ENCODE results near the gene SRPK2.
"Not testable (repeated sequence)": the region's sequence is repeated elsewhere in the genome, so short reads cannot be mapped to it uniquely, and the experiment has no call there.

The SRPK2 gene

GRCh38 chr7:105224884-105225651 lies 163.7 kb downstream of the SRPK2 start:
- peak; percentile 9 for DNase-seq (ENCODE audit: low spot score)

DNA sequence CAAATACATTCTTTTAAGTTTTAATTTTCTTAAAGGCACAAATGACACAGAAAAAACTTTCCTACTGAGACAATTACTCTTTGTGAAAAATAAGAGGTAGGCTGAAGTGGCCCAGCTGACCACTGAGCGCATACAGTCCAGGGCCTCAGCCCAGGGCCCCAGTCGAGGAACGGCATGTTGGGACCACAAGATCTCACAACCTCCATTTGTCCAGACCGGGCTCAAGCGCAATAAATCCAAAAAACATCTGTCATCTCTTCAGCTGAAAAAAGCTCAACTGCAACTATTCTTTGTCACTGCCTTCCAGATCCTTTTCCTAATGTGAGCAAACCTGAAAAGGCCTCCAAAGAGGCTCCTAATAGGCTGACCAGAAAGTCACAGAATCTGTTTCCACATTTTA lies 165.8 kb downstream of the SRPK2 start:
- DNase-seq (ENCODE audit: low spot score) = no peak

GRCh38 chr7:105219771-105220160 lies 169.0 kb downstream of the SRPK2 start:
- no peak for DNase-seq (ENCODE audit: low spot score)

DNA sequence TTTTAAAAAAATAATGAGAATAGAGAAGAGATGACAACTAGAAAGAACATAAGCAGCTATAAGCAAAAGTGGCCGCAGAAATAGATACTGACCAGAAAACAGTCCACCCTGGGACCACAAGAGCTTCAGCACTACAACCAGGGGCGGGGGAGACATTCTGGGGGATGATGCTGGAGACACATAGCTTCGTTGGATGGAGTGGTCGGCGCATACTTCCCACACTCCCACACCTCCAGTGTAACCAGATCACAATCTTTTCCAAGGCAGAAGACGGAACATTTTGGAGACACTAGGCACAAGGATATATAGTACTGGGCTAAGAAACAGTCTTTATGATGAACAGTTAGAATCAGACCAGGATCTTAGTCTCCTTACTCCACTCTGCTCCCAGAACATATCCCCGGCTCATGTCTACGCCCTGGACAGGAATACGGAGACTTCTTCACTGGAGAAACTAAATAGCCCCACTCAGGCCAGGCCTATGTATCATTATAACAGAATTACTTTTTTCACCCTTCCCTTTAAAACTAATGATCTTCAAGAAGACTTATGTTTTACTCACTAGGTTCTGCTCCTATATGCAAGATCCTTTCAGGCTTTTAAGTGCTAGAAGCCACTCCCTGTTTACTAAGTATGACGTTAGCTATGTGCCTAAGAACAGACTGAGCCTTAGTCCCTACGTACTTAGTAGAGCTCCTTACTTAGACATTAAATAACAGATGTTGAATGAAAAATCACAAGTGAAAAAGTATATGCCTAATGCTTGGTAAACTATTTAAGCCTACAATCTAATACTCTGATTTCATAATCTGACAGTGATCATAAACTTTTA lies 169.6 kb downstream of the SRPK2 start:
- DNase-seq (ENCODE audit: low spot score) = no peak

DNA sequence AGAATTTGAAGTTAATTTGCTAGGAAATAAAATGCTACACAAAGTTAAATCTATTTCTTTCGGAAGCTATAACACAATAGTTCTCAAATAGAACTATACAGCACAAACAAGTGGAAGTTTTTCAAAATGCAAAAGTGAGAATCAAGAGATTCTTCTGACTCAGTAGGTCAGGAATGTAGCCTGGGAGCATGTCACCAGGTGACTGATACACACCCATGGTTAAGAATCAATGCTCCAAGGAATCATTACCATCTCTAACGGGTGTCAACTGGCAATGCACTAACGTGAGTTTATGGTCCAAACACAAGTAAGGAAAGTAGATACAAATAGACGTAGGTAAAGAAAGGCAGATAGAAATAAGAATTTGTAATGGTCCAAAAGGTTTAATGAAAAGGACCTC lies 170.5 kb downstream of the SRPK2 start:
- no peak for DNase-seq (ENCODE audit: low spot score)

DNA sequence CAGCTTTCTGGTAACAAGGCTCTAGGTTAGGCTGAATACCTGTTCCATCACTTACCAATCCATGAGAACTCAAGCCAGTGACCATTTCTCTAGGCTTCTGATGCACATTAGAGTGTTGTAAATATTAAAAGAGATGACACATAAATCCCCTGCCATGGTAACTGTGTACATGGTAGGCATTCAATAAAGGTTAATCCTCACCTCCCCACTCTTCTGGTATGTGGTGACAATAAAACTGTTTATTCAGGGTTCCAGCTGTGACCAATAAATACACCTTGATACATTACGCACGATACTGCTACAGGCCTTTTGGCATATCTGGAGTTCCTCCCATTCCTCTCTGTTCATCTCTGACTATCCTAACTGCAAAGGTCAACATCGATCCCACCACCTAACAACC lies 171.9 kb downstream of the SRPK2 start:
- no peak for DNase-seq (ENCODE audit: low spot score)

GRCh38 chr7:105215821-105216220 lies 172.9 kb downstream of the SRPK2 start:
- no peak for DNase-seq (ENCODE audit: low spot score)

DNA sequence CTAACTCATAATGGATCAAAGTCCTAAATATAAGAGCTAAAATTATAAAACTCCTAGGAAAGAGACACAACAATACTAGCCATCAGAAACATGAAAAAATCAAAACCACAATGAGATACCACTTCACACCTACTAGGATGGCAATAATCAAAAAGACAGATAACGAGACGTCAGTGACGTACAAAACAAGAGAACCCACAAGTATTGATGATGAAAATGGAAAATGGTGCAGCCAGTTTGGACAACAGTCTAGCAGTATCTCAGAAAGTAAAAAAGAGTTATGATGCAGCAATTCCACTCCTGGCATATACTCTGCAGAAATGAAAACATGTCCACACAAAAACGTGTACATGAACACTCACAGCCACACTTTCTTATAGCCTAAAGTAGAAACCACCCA lies 173.5 kb downstream of the SRPK2 start:
- DNase-seq (ENCODE audit: low spot score) = no peak

DNA sequence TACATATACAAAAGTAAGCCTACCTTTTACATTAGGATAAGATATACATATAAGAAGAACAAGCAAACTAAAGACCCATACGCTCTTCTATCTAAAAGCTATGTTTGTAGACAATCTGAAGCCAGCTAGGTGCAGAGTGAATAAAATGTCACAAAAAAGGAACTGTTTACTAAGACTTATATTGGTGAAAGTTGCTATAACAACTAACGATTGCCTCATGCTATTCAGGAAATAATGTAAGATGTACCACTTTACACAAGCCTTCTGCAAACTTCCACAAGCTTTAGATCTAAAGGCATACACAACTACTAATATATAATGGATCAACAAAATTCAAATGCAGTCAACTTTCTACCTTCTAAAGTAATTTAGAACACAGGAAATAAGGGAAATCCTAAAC lies 175.1 kb downstream of the SRPK2 start:
- DNase-seq (ENCODE audit: low spot score) = no peak

DNA sequence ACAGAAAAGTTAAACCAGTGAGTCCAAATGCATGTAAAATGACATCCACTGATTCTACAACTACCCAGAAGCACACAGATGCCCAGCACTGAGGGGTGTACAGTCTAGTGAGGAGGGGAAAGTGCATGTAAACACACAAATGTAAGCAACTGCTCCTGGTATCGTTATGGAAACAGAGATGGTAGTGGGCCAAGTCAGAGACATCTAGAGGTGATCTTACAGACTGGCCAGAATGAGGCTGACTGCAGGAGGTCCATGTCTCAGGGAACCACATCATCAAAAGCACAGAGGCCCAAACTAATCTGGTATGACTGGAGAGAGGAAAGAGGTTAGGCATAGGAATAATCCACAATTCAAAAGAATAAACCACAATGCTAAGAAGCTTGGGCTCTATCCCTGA lies 176.5 kb downstream of the SRPK2 start:
- DNase-seq (ENCODE audit: low spot score) = no peak

DNA sequence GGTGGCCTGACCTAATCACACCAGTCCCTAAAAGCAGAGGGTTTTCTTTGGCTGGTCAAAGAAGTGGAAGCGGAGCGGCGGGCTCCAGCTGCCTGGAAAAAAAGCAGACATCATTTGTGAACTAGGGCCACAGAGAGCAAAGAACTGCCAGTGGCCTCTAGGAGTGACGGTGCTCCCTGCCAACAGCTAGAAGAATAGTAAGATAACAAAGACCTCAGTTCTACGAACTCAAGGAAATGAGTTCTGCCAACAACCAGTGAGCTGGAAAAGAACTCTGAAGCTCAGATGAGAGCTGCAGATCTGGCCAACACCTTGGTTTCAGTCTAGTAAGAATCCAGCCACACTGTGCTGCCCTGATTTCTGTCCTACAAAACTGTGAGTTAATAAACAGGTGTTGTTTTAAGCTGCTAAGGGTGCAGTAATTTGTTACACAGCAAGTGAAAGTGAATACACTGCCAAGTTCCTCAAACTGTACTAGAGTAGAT lies 178.0 kb downstream of the SRPK2 start:
- DNase-seq (ENCODE audit: low spot score) = no peak

GRCh38 chr7:105209870-105210269 lies 178.9 kb downstream of the SRPK2 start:
- no peak for DNase-seq (ENCODE audit: low spot score)

DNA sequence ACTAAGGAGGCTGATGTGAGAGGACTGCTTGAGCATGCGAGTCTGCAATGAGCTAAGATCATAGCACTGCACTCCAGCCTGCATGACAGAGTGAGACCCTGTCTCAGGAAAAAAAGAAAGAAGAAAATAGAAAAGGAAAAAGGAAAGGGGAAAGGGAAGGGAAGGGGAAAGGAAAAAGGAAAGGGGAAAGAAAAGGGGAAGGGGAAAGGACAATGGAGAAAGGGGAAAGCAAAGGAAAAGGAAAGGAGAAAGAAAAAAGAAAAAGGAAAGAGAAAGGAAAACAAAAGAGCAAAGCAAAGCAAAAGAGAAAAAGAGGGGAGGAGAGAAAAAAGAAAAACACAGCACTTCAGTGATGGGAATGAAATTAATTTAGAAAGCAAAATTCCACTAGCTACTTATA lies 179.3 kb downstream of the SRPK2 start:
- DNase-seq (ENCODE audit: low spot score) = no peak

DNA sequence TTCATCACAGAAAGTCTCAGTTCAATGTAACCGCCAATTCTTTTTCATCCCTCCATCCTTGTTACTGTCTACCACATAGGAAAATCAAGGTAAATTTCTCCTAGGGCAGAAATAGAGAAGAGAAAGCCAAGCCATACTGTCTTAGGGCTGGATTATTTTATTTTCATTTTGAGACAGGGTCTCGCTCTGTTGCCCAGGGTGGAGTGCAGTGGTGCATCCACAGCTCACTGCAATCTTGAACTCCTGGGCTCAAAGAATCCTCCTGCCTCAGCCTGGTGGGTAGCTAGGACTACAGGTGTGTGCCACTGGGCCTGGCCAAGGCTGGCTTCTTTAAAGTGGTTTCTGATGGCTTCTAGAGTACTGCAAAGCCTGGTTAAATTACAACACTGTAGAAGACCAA lies 181.7 kb downstream of the SRPK2 start:
- DNase-seq (ENCODE audit: low spot score) = no peak

- DNase-seq (ENCODE audit: low spot score) = peak; percentile 17
Observed at GRCh38 chr7:105205592-105206237, 183.0 kb downstream of the SRPK2 start.

- no peak for DNase-seq (ENCODE audit: low spot score)
Observed at GRCh38 chr7:105204953-105205352, 183.8 kb downstream of the SRPK2 start.

GRCh38 chr7:105204520-105204919 lies 184.2 kb downstream of the SRPK2 start:
- DNase-seq (ENCODE audit: low spot score) = no peak

- no peak for DNase-seq (ENCODE audit: low spot score)
Observed at GRCh38 chr7:105202616-105203015, 186.1 kb downstream of the SRPK2 start.

- no peak for DNase-seq (ENCODE audit: low spot score)
Observed at GRCh38 chr7:105199386-105199785, 189.3 kb downstream of the SRPK2 start.

DNA sequence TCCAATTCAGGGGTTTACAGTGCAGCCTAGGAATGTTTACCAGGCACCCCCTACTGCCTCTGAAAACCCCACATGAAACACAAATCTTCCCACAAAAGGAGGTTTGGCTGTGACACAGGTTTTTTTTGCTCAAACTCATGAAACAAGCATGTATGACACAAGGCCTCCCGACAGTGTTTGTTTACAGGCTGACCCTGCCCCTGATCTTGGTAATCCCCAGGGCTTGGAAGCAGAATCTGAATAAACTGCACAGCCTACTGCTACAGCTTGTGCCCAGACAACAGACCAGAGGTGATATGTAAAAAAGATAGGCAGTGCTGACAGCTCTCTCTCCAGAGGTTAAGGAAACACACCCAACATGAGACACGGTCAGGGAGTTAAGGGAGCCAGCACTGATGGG lies 190.5 kb downstream of the SRPK2 start:
- no peak for DNase-seq (ENCODE audit: low spot score)

DNA sequence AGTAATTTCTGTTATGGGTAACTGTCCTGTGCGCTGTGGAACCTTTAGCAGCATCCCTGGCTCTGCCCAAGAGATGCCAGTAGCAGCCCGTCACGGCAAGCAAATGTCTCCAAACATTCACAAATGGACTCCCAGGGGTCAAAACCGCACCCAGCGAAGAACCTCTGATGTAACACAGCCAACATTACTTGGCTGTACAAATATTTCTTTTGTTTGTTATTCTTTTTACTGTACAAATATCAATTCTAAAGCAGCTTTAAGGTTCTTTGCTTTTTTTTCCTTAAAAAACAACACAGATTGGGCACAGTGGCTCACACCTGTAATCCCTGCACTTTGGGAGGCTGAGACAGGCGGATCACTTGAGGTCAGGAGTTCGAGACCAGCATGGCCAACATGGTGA lies 192.2 kb downstream of the SRPK2 start:
- DNase-seq (ENCODE audit: low spot score) = no peak

GRCh38 chr7:105195891-105196290 lies 192.8 kb downstream of the SRPK2 start:
- no peak for DNase-seq (ENCODE audit: low spot score)

- not testable (repeated sequence) for DNase-seq (ENCODE audit: low spot score)
Observed at GRCh38 chr7:105194959-105195358, 193.8 kb downstream of the SRPK2 start.
